ENCODE measurements around the gene RAP1B. TPM values are rescaled to one million over a fixed set of nuclear protein-coding genes. Genes with fewer than 3 reads are reported as not detected.

RAP1B gene
- total RNA-seq = 174 and 186 TPM in 2 replicates
- 95.7 and 147 TPM in 2 replicates for polyA plus RNA-seq
- polyA plus RNA-seq (2011; cell fraction: cytosol; rRNA removed) = 134 and 158 TPM in 2 replicates
- polyA plus RNA-seq (2011; cell fraction: nucleus; rRNA removed) = 79.7 and 107 TPM in 2 replicates
- 241 and 294 TPM in 2 replicates for polyA plus RNA-seq (2012)
- polyA minus RNA-seq = 67.5 and 82.2 TPM in 2 replicates
- polyA minus RNA-seq (2011; cell fraction: cytosol; rRNA and poly(A)+ RNA removed) = 82.6 TPM
- polyA minus RNA-seq (2011; cell fraction: nucleus; rRNA and poly(A)+ RNA removed) = 64.4 and 94.8 TPM in 2 replicates
- Bru-seq, nascent RNA = percentile 97 among the genes with signal in this experiment
- percentile 96 among the genes with signal in this experiment for BruChase-seq, experiment 1, labeled RNA remaining after a 6-hour chase
- percentile 98 among the genes with signal in this experiment for BruChase-seq, experiment 2, labeled RNA remaining after a 2-hour chase
- long read RNA-seq, full-length matches to known transcripts = 488 of 545 reads
- long read RNA-seq, partial matches to known transcripts = 7 of 545 reads
- long read RNA-seq, other reads (novel, unspliced or antisense) = 50 of 545 reads

- Histone ChIP-seq H2AFZ (ENCODE audit: low read depth, low read length) (peak within 1 kb of the TSS; percentile 91), H3K9ac (replicated peaks; ENCODE audit: extremely low read depth, insufficient read depth, low read length) (peak within 1 kb of the TSS; percentile 98), H3K79me2 (ENCODE audit: control insufficient read depth, insufficient read depth, low read length) (peaks cover 43% of the 10 kb centered on the region), H4K20me1 (replicated peaks; ENCODE audit: control insufficient read depth, extremely low read depth, insufficient read depth, low read length) (peaks cover 16% of the 10 kb centered on the region), H3K9me1 (replicated peaks; ENCODE audit: control insufficient read depth, extremely low read depth, insufficient read depth, low read length) (no peaks in the 10 kb centered on the region), H3K9me3 (replicated peaks; ENCODE audit: control insufficient read depth, insufficient read depth, low read length) (no peaks in the 10 kb centered on the region), H3K36me3 (ENCODE audit: control insufficient read depth in 2 of 2, extremely low read depth in 1 of 2, insufficient read depth in 2 of 2, low read length in 2 of 2) (no peaks in the 10 kb centered on the region), H3K4me2 (ENCODE audit: insufficient read depth, low read length) (peak within 1 kb of the TSS; percentile 99), H3K4me1 (ENCODE audit: control insufficient read depth, extremely low read depth, insufficient read depth, low read length) (peaks cover 35% of the 10 kb centered on the region), H3K27me3 (ENCODE audit: control insufficient read depth in 2 of 2, insufficient read depth in 2 of 2, low read length in 2 of 2) (no peaks in the 10 kb centered on the region), H3K27ac (ENCODE audit: insufficient read depth, low read depth, low read length) (peak within 1 kb of the TSS; percentile 90), H3K4me3 (replicated peaks in 1 of 3; ENCODE audit: insufficient read depth in 1 of 3, low read depth in 1 of 3, low read length in 3 of 3) (peak within 1 kb of the TSS; percentile 90 to 97 (median 96))
- TF ChIP-seq POLR2AphosphoS5 (IDR thresholded peaks at IDR 0.05; ENCODE audit: insufficient read depth, low read depth, low read length) = peak; percentile 94
- TF ChIP-seq JUN (IDR thresholded peaks at IDR 0.05; ENCODE audit: borderline replicate concordance, insufficient read depth, insufficient read length, low read depth) = no peak
- no peak for TF ChIP-seq GATA2 (IDR thresholded peaks at IDR 0.05; ENCODE audit: insufficient read depth, insufficient read length, low read depth, low read length)
- TF ChIP-seq POLR2A (IDR thresholded peaks at IDR 0.05; ENCODE audit: low read depth, low read length) = peak; percentile 95
- TF ChIP-seq CTCF (IDR thresholded peaks at IDR 0.05; ENCODE audit: extremely low read depth in 1 of 2, insufficient read depth in 1 of 2, low read depth in 1 of 2, low read length in 2 of 2) = no peak
- TF ChIP-seq MAX (IDR thresholded peaks at IDR 0.05; ENCODE audit: insufficient read depth, insufficient read length) = peak; percentile 7
- no peak for TF ChIP-seq FOS (IDR thresholded peaks at IDR 0.05; ENCODE audit: borderline replicate concordance, insufficient read depth, low read length)
- no peak for TF ChIP-seq MYC (IDR thresholded peaks at IDR 0.05; ENCODE audit: low read depth, low read length)
- TF ChIP-seq EZH2 (IDR thresholded peaks at IDR 0.05; ENCODE audit: borderline replicate concordance, low read depth, low read length, severe bottlenecking) = no peak
- no TSS peak for BruUV-seq (replicated peaks)
- DNase-seq (ENCODE audit: low read depth, low spot score) (peak; percentile 87), FAIRE-seq (peak; percentile 56)
- intact Hi-C loops (cut with micrococcal nuclease) (loop anchor here (1.0 to 10.0 kb wide), 13 partner anchors 43 to 624 kb away; partner anchors contain the start of genes CPSF6, IL26, MDM1 and MDM2), dilution Hi-C loops (cut with MboI; ENCODE audit: extremely low pct_ligation_motif_present, low sequenced_read_pairs) (no loop called here)
- ChIA-PET CTCF (interaction anchor here (0.7 to 2.5 kb wide), 6 partner anchors 45 to 301 kb away, joined by 3 to 21 read pairs (median 4); no protein-coding TSS in a partner anchor), POLR2A (interaction anchor here (0.6 to 1.7 kb wide), 5 partner anchors 11 to 204 kb away, joined by 3 to 5 read pairs (median 4); no protein-coding TSS in a partner anchor)
Measured at GRCh38 chr12:68610370-68611093, at the start of gene RAP1B. Gene RAP1B (plus strand): TSS chr12:68610899. CDS start chr12:68648725, 37,826 bp downstream.
